NCI-H2171 treated with DMSO at 0.1 percent for 48 hours (cell line): ENCODE measurements around the gene GNAO1.

Experiments used
- DNase-seq: peaks from one replicate; lab custom pipeline; 2025; lab: John Stamatoyannopoulos, UW

The GNAO1 gene

GRCh38 chr16:56191156-56191815 lies at the start of gene GNAO1:
Gene GNAO1 (plus strand): TSS chr16:56191489. CDS start chr16:56192236, 747 bp downstream.
- DNase-seq: peak; percentile 86

GRCh38 chr16:56143666-56144065 lies 47.6 kb upstream of the GNAO1 start:
- no peak for DNase-seq

- DNase-seq: no peak
These were observed 45.9 kb upstream of the GNAO1 start for GRCh38 chr16:56145369-56145768.

GRCh38 chr16:56151621-56152020 lies 39.7 kb upstream of the GNAO1 start:
- no peak for DNase-seq

- DNase-seq: no peak
These were observed 29.6 kb upstream of the GNAO1 start for GRCh38 chr16:56161658-56162057.

- DNase-seq: no peak
These were observed 28.2 kb upstream of the GNAO1 start for GRCh38 chr16:56163089-56163488.

GRCh38 chr16:56163938-56164337 lies 27.4 kb upstream of the GNAO1 start:
- DNase-seq: no peak

GRCh38 chr16:56164636-56165035 lies 26.7 kb upstream of the GNAO1 start:
- no peak for DNase-seq

GRCh38 chr16:56174411-56174810 lies 16.9 kb upstream of the GNAO1 start:
- DNase-seq: no peak

GRCh38 chr16:56181401-56181800 lies 9.9 kb upstream of the GNAO1 start:
- no peak for DNase-seq

GRCh38 chr16:56183266-56183665 lies 8.0 kb upstream of the GNAO1 start:
- DNase-seq: no peak

- DNase-seq: no peak
These were observed 1.1 kb upstream of the GNAO1 start for GRCh38 chr16:56190048-56190676.

- DNase-seq: no peak
These were observed 573 bp upstream of the GNAO1 start for GRCh38 chr16:56190677-56191155.

- peak; percentile 25 for DNase-seq
These were observed 746 bp downstream of the GNAO1 start for GRCh38 chr16:56191835-56192634.

- DNase-seq: peak; percentile 49
These were observed 1.3 kb downstream of the GNAO1 start for GRCh38 chr16:56192635-56192945.

GRCh38 chr16:56192986-56193945 lies 2.0 kb downstream of the GNAO1 start:
- peak; percentile 64 for DNase-seq

GRCh38 chr16:56193951-56194726 lies 2.9 kb downstream of the GNAO1 start:
- peak; percentile 88 for DNase-seq

GRCh38 chr16:56195151-56195550 lies 3.9 kb downstream of the GNAO1 start:
- peak; percentile 56 for DNase-seq

- no peak for DNase-seq
These were observed 5.1 kb downstream of the GNAO1 start for GRCh38 chr16:56196381-56196780.

GRCh38 chr16:56197192-56197992 lies 6.1 kb downstream of the GNAO1 start:
- DNase-seq: peak; percentile 83
